ENCODE results near the gene GABRG3. TPM values are rescaled to one million over a fixed set of nuclear protein-coding genes. Genes with fewer than 3 reads are reported as not detected.

GABRG3 gene
- polyA plus RNA-seq, 1 donor (not counting 4 experiments of a cell fraction or from before 2014, with no cell fraction given): not detected

- Histone ChIP-seq H3K9me1 (ENCODE audit: control insufficient read depth, extremely low read depth, insufficient read depth, low read length) (no peaks in the 10 kb centered on the region), H3K4me1 (ENCODE audit: control insufficient read depth, extremely low read depth, insufficient read depth, low read length) (no peaks in the 10 kb centered on the region), H4K20me1 (ENCODE audit: control insufficient read depth, extremely low read depth, insufficient read depth, low read length) (no peaks in the 10 kb centered on the region), H2AFZ (ENCODE audit: control insufficient read depth, low read length) (no peak overlapping the region), H3K4me2 (ENCODE audit: control insufficient read depth, extremely low read depth, insufficient read depth, low read depth, low read length) (no peak overlapping the region), H3K36me3 (ENCODE audit: control insufficient read depth in 2 of 2, extremely low read depth in 1 of 2, insufficient read depth in 2 of 2, low read length in 2 of 2) (no peaks in the 10 kb centered on the region), H3K9ac (ENCODE audit: control insufficient read depth, extremely low read depth, insufficient read depth, low read length) (no peak overlapping the region), H3K9me3 (ENCODE audit: control insufficient read depth, low read depth, low read length) (no peaks in the 10 kb centered on the region), H3K27me3 (ENCODE audit: control insufficient read depth, extremely low read depth, insufficient read depth, low read length) (no peaks in the 10 kb centered on the region), H3K27ac (ENCODE audit: control insufficient read depth, insufficient read depth, low read length) (no peak overlapping the region), H3K79me2 (ENCODE audit: control insufficient read depth, insufficient read depth, low read length) (no peaks in the 10 kb centered on the region), H3K4me3 (ENCODE audit: control insufficient read depth in 2 of 3, extremely low read depth in 1 of 3, insufficient read depth in 2 of 3, low read depth in 1 of 3, low read length in 3 of 3) (no peak overlapping the region)
- DNase-seq (ENCODE audit: low read depth, low spot score): no peak
- no peak for FAIRE-seq
- dilution Hi-C loops (cut with MboI; ENCODE audit: extremely low pct_ligation_motif_present, low sequenced_read_pairs): no loop called here
- no peak for TF ChIP-seq EZH2 (IDR thresholded peaks at IDR 0.05; ENCODE audit: low read length)
- no peak for TF ChIP-seq CTCF (optimal IDR thresholded peaks at IDR 0.05 in 1 of 3, IDR thresholded peaks at IDR 0.05 in 1 of 3, conservative IDR thresholded peaks at IDR 0.05 in 1 of 3; ENCODE audit: extremely low read depth in 1 of 3, insufficient read depth in 2 of 3, low read length in 3 of 3)
Observed at GRCh38 chr15:27401471-27401870, 430.5 kb downstream of the GABRG3 start.

GRCh38 chr15:27408428-27408827, 437.4 kb downstream of the GABRG3 start:
- Histone ChIP-seq H3K9me3 (ENCODE audit: control insufficient read depth, low read depth, low read length) (no peaks in the 10 kb centered on the region), H3K79me2 (ENCODE audit: control insufficient read depth, insufficient read depth, low read length) (no peaks in the 10 kb centered on the region), H2AFZ (ENCODE audit: control insufficient read depth, low read length) (no peak overlapping the region), H3K27me3 (ENCODE audit: control insufficient read depth, extremely low read depth, insufficient read depth, low read length) (no peaks in the 10 kb centered on the region), H3K4me3 (ENCODE audit: control insufficient read depth in 2 of 3, extremely low read depth in 1 of 3, insufficient read depth in 2 of 3, low read depth in 1 of 3, low read length in 3 of 3) (no peak overlapping the region), H3K9ac (ENCODE audit: control insufficient read depth, extremely low read depth, insufficient read depth, low read length) (no peak overlapping the region), H3K9me1 (ENCODE audit: control insufficient read depth, extremely low read depth, insufficient read depth, low read length) (no peaks in the 10 kb centered on the region), H3K27ac (ENCODE audit: control insufficient read depth, insufficient read depth, low read length) (no peak overlapping the region), H3K36me3 (ENCODE audit: control insufficient read depth in 2 of 2, extremely low read depth in 1 of 2, insufficient read depth in 2 of 2, low read length in 2 of 2) (no peaks in the 10 kb centered on the region), H3K4me1 (ENCODE audit: control insufficient read depth, extremely low read depth, insufficient read depth, low read length) (no peaks in the 10 kb centered on the region), H3K4me2 (ENCODE audit: control insufficient read depth, extremely low read depth, insufficient read depth, low read depth, low read length) (no peak overlapping the region), H4K20me1 (ENCODE audit: control insufficient read depth, extremely low read depth, insufficient read depth, low read length) (no peaks in the 10 kb centered on the region)
- TF ChIP-seq EZH2 (IDR thresholded peaks at IDR 0.05; ENCODE audit: low read length): no peak
- TF ChIP-seq CTCF (optimal IDR thresholded peaks at IDR 0.05 in 1 of 3, IDR thresholded peaks at IDR 0.05 in 1 of 3, conservative IDR thresholded peaks at IDR 0.05 in 1 of 3; ENCODE audit: extremely low read depth in 1 of 3, insufficient read depth in 2 of 3, low read length in 3 of 3): no peak
- DNase-seq (ENCODE audit: low read depth, low spot score): no peak
- dilution Hi-C loops (cut with MboI; ENCODE audit: extremely low pct_ligation_motif_present, low sequenced_read_pairs): no loop called here
- no peak for FAIRE-seq
